H9 (cell line): ENCODE data around the gene CDH1. TPM values are rescaled to one million over a fixed set of nuclear protein-coding genes. Genes with fewer than 3 reads are reported as not detected.

ENCODE experiments used
- DNase-seq: peaks from one replicate; pipeline ENCODE4 v3.0.0-alpha.2; 2017
- H2AFZ ChIP-seq: one replicate; pipeline ENCODE4 v1.6.1; 2013; ENCODE audit warnings: mild to moderate bottlenecking, low read length, control low read depth, moderate library complexity
- H2AK5ac ChIP-seq: 2 replicates; pipeline ENCODE4 v1.6.1; 2013; ENCODE audit warnings: low read length, control low read depth, mixed read lengths; ENCODE audit not compliant: insufficient read length
- H2BK120ac ChIP-seq: one replicate; pipeline ENCODE4 v1.6.1; 2013; ENCODE audit warnings: low read depth, mild to moderate bottlenecking, low read length, control low read depth, inconsistent platforms; ENCODE audit not compliant: poor library complexity, severe bottlenecking
- H2BK12ac ChIP-seq: 2 replicates; pipeline ENCODE4 v1.6.1; 2013; ENCODE audit warnings: low read length, control low read depth, mixed read lengths, low read depth; ENCODE audit not compliant: insufficient read length
- H2BK15ac ChIP-seq: 2 replicates; pipeline ENCODE4 v1.6.1; 2013; ENCODE audit warnings: low read depth, low read length, control low read depth
- H2BK20ac ChIP-seq: one replicate; pipeline ENCODE4 v1.6.1; 2013; ENCODE audit warnings: low read depth, mild to moderate bottlenecking, low read length, control low read depth, inconsistent platforms; ENCODE audit not compliant: poor library complexity, severe bottlenecking
- H2BK5ac ChIP-seq: 2 replicates; pipeline ENCODE4 v1.6.1; 2013; ENCODE audit warnings: low read length, control low read depth, mixed read lengths; ENCODE audit not compliant: insufficient read length
- H3K14ac ChIP-seq: 2 replicates; pipeline ENCODE4 v1.6.1; 2013; ENCODE audit warnings: low read length, control low read depth; ENCODE audit not compliant: insufficient read depth
- H3K18ac ChIP-seq: 2 replicates; pipeline ENCODE4 v1.6.1; 2013; ENCODE audit warnings: low read depth, mild to moderate bottlenecking, mixed read lengths, low read length, control low read depth; ENCODE audit not compliant: insufficient read length
- H3K23ac ChIP-seq: 2 replicates; pipeline ENCODE4 v1.6.1; 2013; ENCODE audit warnings: low read length, control low read depth, mixed read lengths, low read depth; ENCODE audit not compliant: insufficient read length
- H3K23me2 ChIP-seq: 2 replicates; pipeline ENCODE4 v1.6.1; 2013; ENCODE audit warnings: low read depth, mild to moderate bottlenecking, mixed read lengths, low read length, control low read depth; ENCODE audit not compliant: insufficient read length, poor library complexity, severe bottlenecking
- H3K27ac ChIP-seq: 2 replicates; pipeline ENCODE4 v1.5.1; 2013; ENCODE audit warnings: low read length, control low read depth, mixed read lengths, low read depth; ENCODE audit not compliant: insufficient read length
- H3K27me3 ChIP-seq: 2 replicates; pipeline ENCODE4 v1.6.1; 2013; ENCODE audit warnings: low read length, control low read depth, inconsistent platforms; ENCODE audit not compliant: insufficient read depth
- H3K4ac ChIP-seq: 2 replicates; pipeline ENCODE4 v1.6.1; 2013; ENCODE audit warnings: low read depth, mild to moderate bottlenecking, control low read depth, inconsistent platforms, low read length, moderate library complexity
- H3K4me1 ChIP-seq: 2 replicates; pipeline ENCODE4 v1.6.1; 2013; ENCODE audit warnings: low read length, control low read depth, inconsistent platforms; ENCODE audit not compliant: insufficient read depth
- H3K4me2 ChIP-seq: 2 replicates; pipeline ENCODE4 v1.6.1; 2013; ENCODE audit warnings: low read length, control low read depth, mixed read lengths; ENCODE audit not compliant: insufficient read length, insufficient read depth
- H3K56ac ChIP-seq: 2 replicates; pipeline ENCODE4 v1.6.1; 2013; ENCODE audit warnings: low read depth, mild to moderate bottlenecking, mixed read lengths, low read length, control low read depth; ENCODE audit not compliant: insufficient read length
- H3K79me1 ChIP-seq: 2 replicates; pipeline ENCODE4 v1.6.1; 2013; ENCODE audit warnings: low read depth, mild to moderate bottlenecking, moderate library complexity, low read length, control low read depth, inconsistent platforms; ENCODE audit not compliant: insufficient read depth, poor library complexity, severe bottlenecking
- H3K79me2 ChIP-seq: 2 replicates; pipeline ENCODE4 v1.6.1; 2013; ENCODE audit warnings: low read length, control low read depth, inconsistent platforms; ENCODE audit not compliant: insufficient read depth
- H3K9ac ChIP-seq: 2 replicates; pipeline ENCODE4 v1.6.1; 2013; ENCODE audit warnings: low read length, control low read depth, mixed read lengths; ENCODE audit not compliant: insufficient read length; ENCODE audit errors: extremely low read depth
- H3K9me3 ChIP-seq: one replicate; pipeline ENCODE4 v1.6.1; 2013; ENCODE audit warnings: low read depth, low read length, inconsistent platforms; ENCODE audit not compliant: control insufficient read depth
- H3T11ph ChIP-seq: one replicate; pipeline ENCODE4 v1.6.1; 2013; ENCODE audit warnings: mild to moderate bottlenecking, low read length, control low read depth, inconsistent platforms
- H4K20me1 ChIP-seq: one replicate; pipeline ENCODE4 v1.6.1; 2013; ENCODE audit not compliant: control insufficient read depth, insufficient read length, insufficient read depth
- H4K5ac ChIP-seq: 2 replicates; pipeline ENCODE4 v1.6.1; 2013; ENCODE audit warnings: low read depth, mild to moderate bottlenecking, mixed read lengths, low read length, control low read depth; ENCODE audit not compliant: insufficient read length
- H4K8ac ChIP-seq: replicated peaks from 2 replicates; pipeline ENCODE4 v1.6.1; 2013; ENCODE audit warnings: low read length, control low read depth, mixed read lengths, low read depth; ENCODE audit not compliant: insufficient read length
- H4K91ac ChIP-seq: 2 replicates; pipeline ENCODE4 v1.6.1; 2013; ENCODE audit warnings: low read depth, mild to moderate bottlenecking, moderate library complexity, mixed read lengths, low read length, control low read depth; ENCODE audit not compliant: insufficient read length
- H3K27ac Mint-ChIP-seq, 3 experiments: 2 replicates in 2 of 3; 3 replicates in 1 of 3; pipeline ENCODE4 v1.8.0; 2020 to 2021; ENCODE audit warnings: mixed read lengths in 3 of 3, mild to moderate bottlenecking in 1 of 3, moderate library complexity in 1 of 3
- H3K27me3 Mint-ChIP-seq: 2 replicates; pipeline ENCODE4 v1.8.0; 2021; ENCODE audit warnings: low read depth, mild to moderate bottlenecking, moderate library complexity, mixed read lengths
- H3K36me3 Mint-ChIP-seq, 3 experiments: 2 replicates in 2 of 3; 3 replicates in 1 of 3; pipeline ENCODE4 v1.8.0; 2020 to 2021; ENCODE audit warnings: low read depth in 3 of 3, mixed read lengths in 3 of 3; ENCODE audit not compliant: insufficient read depth in 1 of 3
- H3K4me1 Mint-ChIP-seq, 2 experiments: 2 replicates each; pipeline ENCODE4 v1.8.0; 2020; ENCODE audit warnings: mixed read lengths in 2 of 2
- H3K4me3 Mint-ChIP-seq, 2 experiments: 2 replicates in 1 of 2; 3 replicates in 1 of 2; pipeline ENCODE4 v1.8.0; 2020 to 2021; ENCODE audit warnings: mild to moderate bottlenecking in 2 of 2, mixed read lengths in 2 of 2, moderate library complexity in 1 of 2
- H3K9me3 Mint-ChIP-seq, 2 experiments: 2 replicates in 1 of 2; 3 replicates in 1 of 2; pipeline ENCODE4 v1.8.0; 2020; ENCODE audit warnings: mild to moderate bottlenecking in 2 of 2, mixed read lengths in 2 of 2, moderate library complexity in 1 of 2
- CTCF ChIP-seq: fragments of 200-600 bp; sonication (generic); conservative IDR thresholded peaks from 3 replicates; pipeline ENCODE4 v1.8.0; 2021; ENCODE audit warnings: antibody characterized with exemption, mild to moderate bottlenecking
- WGBS: extraction: QIAGEN DNeasy Blood & Tissue Kit; methylation state at CpG from one replicate; pipeline ENCODE4 v1.1.7; 2013; ENCODE audit warnings: missing lambda C conversion rate, low lambda C conversion rate, mixed read lengths; ENCODE audit not compliant: insufficient read length; ENCODE audit errors: extremely low coverage; 5-methylcytosine and 5-hydroxymethylcytosine counted together
- total RNA-seq: library from RNA; stranded (reverse); gene quantifications from 2 replicates; pipeline ENCODE4 v1.2.1, GENCODE V29; 2021

CDH1 gene
- total RNA-seq, 1 experiment from 2014 or later, result 237 TPM

DNA sequence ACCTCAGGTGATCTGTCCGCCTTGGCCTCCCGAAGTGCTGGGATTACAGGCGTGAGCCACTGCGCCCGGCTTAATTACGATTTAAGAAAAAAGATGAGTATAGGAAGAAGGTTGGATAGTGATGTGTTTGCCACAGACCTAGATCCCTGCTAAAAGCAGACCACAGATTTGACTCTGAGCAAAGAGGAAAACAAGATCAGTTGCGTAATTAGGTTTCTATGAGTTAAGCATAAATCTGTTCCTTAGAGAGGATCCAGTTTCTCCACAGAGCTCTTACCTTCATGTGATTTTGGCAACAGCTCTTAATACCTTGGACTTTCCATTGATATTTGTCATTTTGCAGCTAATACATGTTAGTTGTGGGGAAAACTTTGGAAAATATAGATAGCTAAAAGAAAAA, 31.1 kb downstream of the CDH1 start:
- no peak overlapping the region for H2AK5ac ChIP-seq
- H4K91ac ChIP-seq, result no peak overlapping the region
- no peak overlapping the region for H3K23ac ChIP-seq
- H3K4me2 ChIP-seq, result no peak overlapping the region
- H3K9ac ChIP-seq, result no peak overlapping the region
- no peak overlapping the region for H4K8ac ChIP-seq
- no peak overlapping the region for H3K27ac ChIP-seq
- H3K79me2 ChIP-seq, result peaks cover 4% of the 10 kb centered on the region; the same call in 1 of the 2 replicates
- no peak overlapping the region for H2AFZ ChIP-seq
- H3K23me2 ChIP-seq, result no peaks in the 10 kb centered on the region
- H3K4me1 ChIP-seq, result peaks cover 14% of the 10 kb centered on the region; the same call in 1 of the 2 replicates
- no peak overlapping the region for H3K14ac ChIP-seq
- no peaks in the 10 kb centered on the region for H3K9me3 Mint-ChIP-seq
- H3K18ac ChIP-seq, result no peak overlapping the region
- no peak overlapping the region for H2BK120ac ChIP-seq
- no peaks in the 10 kb centered on the region for H3K27me3 ChIP-seq
- H2BK15ac ChIP-seq, result no peak overlapping the region
- no peak overlapping the region for H3K56ac ChIP-seq
- no peak overlapping the region for H3T11ph ChIP-seq
- no peak for DNase-seq
- H3K27me3 Mint-ChIP-seq, result no peaks in the 10 kb centered on the region
- no peak overlapping the region for H4K5ac ChIP-seq
- H3K4me1 Mint-ChIP-seq, result peaks cover 34 to 37% of the 10 kb centered on the region in 2 experiments
- WGBS, result no CpG with 5 or more reads among the region's 7 CpGs
- TF ChIP-seq CTCF, result no peak
- peak overlapping the region; percentile 56 to 79 (median 56); a peak in 5 of 7 replicates for H3K27ac Mint-ChIP-seq
- no peak overlapping the region for H2BK5ac ChIP-seq
- H2BK12ac ChIP-seq, result no peak overlapping the region
- H4K20me1 ChIP-seq, result no peaks in the 10 kb centered on the region
- H3K4ac ChIP-seq, result no peak overlapping the region
- no peak overlapping the region for H2BK20ac ChIP-seq
- H3K79me1 ChIP-seq, result peaks cover 3% of the 10 kb centered on the region
- H3K36me3 Mint-ChIP-seq, result peaks cover 4 to 39% (median 35%) of the 10 kb centered on the region in 3 experiments; a peak in 6 of 7 replicates
- H3K9me3 ChIP-seq, result no peaks in the 10 kb centered on the region
- no peak overlapping the region for H3K4me3 Mint-ChIP-seq
